HEK293T (cell line): ENCODE data around the gene SH2D3A.

Experiments used
- CTCF ChIA-PET: fragments of 350-600 bp; formaldehyde crosslinking; extraction: SDS; loops from one replicate; lab custom pipeline; 2021; ENCODE audit warnings: antibody characterized with exemption, inconsistent platforms; lab: Yijun Ruan, JAX
- POLR2A ChIA-PET: fragments of 350-600 bp; formaldehyde crosslinking; extraction: SDS; loops from one replicate; lab custom pipeline; 2020; ENCODE audit warnings: antibody characterized with exemption, inconsistent platforms; lab: Yijun Ruan, JAX
- DNase-seq: peaks from one replicate; pipeline ENCODE4 v3.0.0; 2012; ENCODE audit warnings: mixed read lengths; ENCODE audit errors: extremely low spot score
- ARNT ChIP-seq: fragments of 450-650 bp; IDR thresholded peaks from 2 replicates; pipeline ENCODE4 v1.6.1; 2017; ENCODE audit warnings: mild to moderate bottlenecking
- BHLHE40 ChIP-seq: fragments of 450-650 bp; IDR thresholded peaks from 2 replicates; pipeline ENCODE4 v1.6.1; 2016; ENCODE audit warnings: mild to moderate bottlenecking, moderate library complexity, borderline replicate concordance
- CTBP1 ChIP-seq: fragments of 450-650 bp; IDR thresholded peaks from 2 replicates; pipeline ENCODE4 v1.6.1; 2016; ENCODE audit warnings: borderline replicate concordance
- ELF4 ChIP-seq: fragments of 450-650 bp; IDR thresholded peaks from 2 replicates; pipeline ENCODE4 v1.6.1; 2017; ENCODE audit warnings: antibody characterized with exemption
- FOXA1 ChIP-seq: fragments of 450-650 bp; IDR thresholded peaks from 2 replicates; pipeline ENCODE4 v1.6.1; 2016; ENCODE audit warnings: mild to moderate bottlenecking
- FOXK2 ChIP-seq: fragments of 450-650 bp; IDR thresholded peaks from 2 replicates; pipeline ENCODE4 v1.6.1; 2016; ENCODE audit warnings: mild to moderate bottlenecking
- FOXM1 ChIP-seq: fragments of 450-650 bp; IDR thresholded peaks from 2 replicates; pipeline ENCODE4 v1.6.1; 2017; ENCODE audit warnings: mild to moderate bottlenecking, borderline replicate concordance
- HDGF ChIP-seq: fragments of 450-650 bp; IDR thresholded peaks from 2 replicates; pipeline ENCODE4 v1.6.1; 2017; ENCODE audit warnings: antibody characterized with exemption, borderline replicate concordance
- L3MBTL2 ChIP-seq: fragments of 450-650 bp; conservative IDR thresholded peaks from 2 replicates; pipeline ENCODE4 v1.6.1; 2016; ENCODE audit warnings: mild to moderate bottlenecking
- LEF1 ChIP-seq: fragments of 450-650 bp; IDR thresholded peaks from 2 replicates; pipeline ENCODE4 v1.6.1; 2017; ENCODE audit warnings: mild to moderate bottlenecking, borderline replicate concordance
- NFRKB ChIP-seq: fragments of 450-650 bp; IDR thresholded peaks from 2 replicates; pipeline ENCODE4 v1.6.1; 2016; ENCODE audit warnings: mild to moderate bottlenecking, moderate library complexity
- SP1 ChIP-seq: fragments of 450-650 bp; IDR thresholded peaks from 2 replicates; pipeline ENCODE4 v1.6.1; 2017
- SUZ12 ChIP-seq: fragments of 450-650 bp; IDR thresholded peaks from 2 replicates; pipeline ENCODE4 v1.6.1; 2016; ENCODE audit warnings: mild to moderate bottlenecking
- TARDBP ChIP-seq: fragments of 450-650 bp; IDR thresholded peaks from 2 replicates; pipeline ENCODE4 v1.6.1; 2016
- ZNF384 ChIP-seq: fragments of 450-650 bp; IDR thresholded peaks from 2 replicates; pipeline ENCODE4 v1.6.1; 2016
- TF ChIP-seq, protein P1 (sequence below): fragments of 450-650 bp; IDR thresholded peaks from 2 replicates; pipeline ENCODE4 v1.6.1; 2016

The SH2D3A gene

DNA sequence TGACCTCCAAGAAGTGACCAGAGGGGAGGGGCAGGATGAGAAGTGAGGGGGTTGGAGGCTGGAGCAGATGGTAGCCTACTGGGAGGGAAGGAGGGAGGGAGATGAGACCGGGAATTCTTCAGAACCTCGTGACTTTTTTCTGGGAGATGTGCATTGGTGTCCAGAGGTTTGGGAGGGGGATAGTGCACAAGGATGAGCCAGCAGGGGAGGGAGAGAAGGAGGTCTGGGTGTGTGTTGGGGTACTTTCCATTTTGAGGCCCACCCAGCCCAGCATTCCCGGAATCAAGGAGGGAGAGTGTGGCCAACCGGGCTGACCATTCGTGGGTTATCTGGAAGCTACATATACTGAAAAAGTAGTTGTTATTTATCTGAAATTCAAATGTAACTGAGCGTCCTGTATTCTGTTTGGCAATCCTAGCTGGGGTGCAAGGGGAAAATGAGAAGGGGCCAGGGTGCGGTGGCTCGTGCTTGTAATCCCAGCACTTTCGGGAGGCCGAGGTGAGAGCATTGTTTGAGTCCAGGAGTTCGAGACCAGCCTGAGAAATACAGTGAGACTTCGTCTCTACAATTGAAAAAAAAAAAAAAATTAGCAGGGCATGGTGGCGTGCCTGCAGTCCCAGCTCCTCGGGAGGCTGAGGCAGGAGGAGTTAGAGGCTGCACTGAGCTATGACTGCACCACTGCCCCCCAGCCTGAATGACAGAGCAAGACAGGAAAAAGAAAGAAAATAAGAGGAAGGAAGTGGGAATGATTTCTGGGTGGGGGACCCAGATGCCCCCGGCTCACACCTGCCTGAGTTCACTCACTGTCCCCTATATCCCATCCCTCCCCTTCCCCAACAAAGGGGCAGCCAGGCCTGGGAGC is 42.4 kb downstream of the SH2D3A start:
- POLR2A ChIA-PET = interaction anchor here (0.9 kb wide), 1 partner anchor 16 kb away, joined by 3 read pairs; no protein-coding TSS in a partner anchor
- CTCF ChIA-PET = no interaction called here
- DNase-seq = no peak
- no peak for TF ChIP-seq TARDBP
- TF ChIP-seq, protein P1, sequence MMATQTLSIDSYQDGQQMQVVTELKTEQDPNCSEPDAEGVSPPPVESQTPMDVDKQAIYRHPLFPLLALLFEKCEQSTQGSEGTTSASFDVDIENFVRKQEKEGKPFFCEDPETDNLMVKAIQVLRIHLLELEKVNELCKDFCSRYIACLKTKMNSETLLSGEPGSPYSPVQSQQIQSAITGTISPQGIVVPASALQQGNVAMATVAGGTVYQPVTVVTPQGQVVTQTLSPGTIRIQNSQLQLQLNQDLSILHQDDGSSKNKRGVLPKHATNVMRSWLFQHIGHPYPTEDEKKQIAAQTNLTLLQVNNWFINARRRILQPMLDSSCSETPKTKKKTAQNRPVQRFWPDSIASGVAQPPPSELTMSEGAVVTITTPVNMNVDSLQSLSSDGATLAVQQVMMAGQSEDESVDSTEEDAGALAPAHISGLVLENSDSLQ = no peak
- no peak for TF ChIP-seq ARNT
- no peak for TF ChIP-seq L3MBTL2
- no peak for TF ChIP-seq FOXK2
- TF ChIP-seq FOXA1 = no peak

- DNase-seq = no peak
- CTCF ChIA-PET = interaction anchor here (0.6 kb wide), 1 partner anchor 15 kb away, joined by 3 read pairs; no protein-coding TSS in a partner anchor
- POLR2A ChIA-PET = no interaction called here
- TF ChIP-seq ZNF384 = no peak
- TF ChIP-seq HDGF = no peak
Measured at GRCh38 chr19:6723738-6724137, 43.5 kb downstream of the SH2D3A start.

- ChIA-PET CTCF (interaction anchor here (0.6 kb wide), 1 partner anchor 15 kb away, joined by 3 read pairs; no protein-coding TSS in a partner anchor), POLR2A (no interaction called here)
Measured at GRCh38 chr19:6723108-6723618, 44.1 kb downstream of the SH2D3A start.

GRCh38 chr19:6721773-6722172 is 45.5 kb downstream of the SH2D3A start:
- ChIA-PET POLR2A (no interaction called here), CTCF (no interaction called here)
- TF ChIP-seq, protein P1 = no peak
- TF ChIP-seq NFRKB (no peak), BHLHE40 (no peak), L3MBTL2 (no peak), FOXA1 (no peak), ARNT (no peak), ELF4 (no peak), LEF1 (no peak), SP1 (no peak), CTBP1 (no peak)
- no peak for DNase-seq

More at GRCh38 chr19:6723108-6723618, 44.1 kb downstream of the SH2D3A start:
- DNase-seq = no peak
- TF ChIP-seq NFRKB (no peak), FOXM1 (no peak), CTBP1 (no peak), BHLHE40 (no peak), FOXA1 (no peak), SP1 (no peak), ELF4 (no peak), LEF1 (no peak), L3MBTL2 (no peak), SUZ12 (no peak), FOXK2 (no peak), HDGF (no peak), TARDBP (no peak), ARNT (no peak), ZNF384 (no peak)
- TF ChIP-seq, protein P1 = no peak

DNA sequence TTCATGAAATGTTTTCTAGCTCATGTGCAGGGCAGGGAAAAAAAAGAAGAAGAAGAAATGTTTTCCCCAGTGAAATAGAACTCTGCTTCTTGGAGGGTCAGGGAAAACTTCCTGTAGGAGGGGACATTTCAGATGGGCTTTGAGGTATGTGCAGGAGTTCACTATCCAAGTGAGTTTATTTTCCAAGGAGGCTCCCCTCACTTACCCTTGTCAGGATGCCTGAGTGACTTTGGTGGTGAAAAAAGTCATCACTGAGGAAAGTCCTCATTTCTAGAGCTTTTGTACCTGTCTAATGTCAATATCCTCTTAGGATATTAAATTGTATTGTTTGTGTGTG is 46.1 kb downstream of the SH2D3A start:
- POLR2A ChIA-PET = no interaction called here

More for the DNA sequence above, 46.1 kb downstream of the SH2D3A start:
- no peak for DNase-seq
- CTCF ChIA-PET = no interaction called here
- TF ChIP-seq L3MBTL2 (no peak), TARDBP (no peak), FOXM1 (no peak), ZNF384 (no peak), FOXA1 (no peak), NFRKB (no peak), FOXK2 (no peak), HDGF (no peak), ELF4 (no peak), SUZ12 (no peak), SP1 (no peak), BHLHE40 (no peak), LEF1 (no peak), ARNT (no peak), CTBP1 (no peak)
- TF ChIP-seq, protein P1 = no peak
